ENCODE results near the gene SCEL.

- TF ChIP-seq CTCF (IDR thresholded peaks at IDR 0.05; ENCODE audit: low read depth, low read length, poor library complexity, severe bottlenecking) (no peak), EZH2phosphoT487 (IDR thresholded peaks at IDR 0.05; ENCODE audit: borderline replicate concordance, low read length) (no peak)
Observed at GRCh38 chr13:77511552-77511951, 24.0 kb upstream of the SCEL start.

Measured in DOHH2 (cell line).